IPS-NIHi11 (cell line): ENCODE measurements around the gene XKR8.
"Not testable (repeated sequence)": the region's sequence is repeated elsewhere in the genome, so short reads cannot be mapped to it uniquely, and the experiment has no call there.

ENCODE experiments used
- DNase-seq: peaks from one replicate; pipeline ENCODE4 v3.0.0; 2012; ENCODE audit warnings: mixed read lengths, low spot score

Gene XKR8

GRCh38 chr1:27990920-27991537 lies 31.3 kb downstream of the XKR8 start:
- no peak for DNase-seq

- DNase-seq, result no peak
Measured at GRCh38 chr1:27992276-27992675, 32.5 kb downstream of the XKR8 start.

GRCh38 chr1:27993241-27993640 lies 33.5 kb downstream of the XKR8 start:
- no peak for DNase-seq

- no peak for DNase-seq
Measured at GRCh38 chr1:27994060-27994459, 34.3 kb downstream of the XKR8 start.

- DNase-seq, result not testable (repeated sequence)
Measured at GRCh38 chr1:27994526-27994925, 34.8 kb downstream of the XKR8 start.

- DNase-seq, result no peak
Measured at GRCh38 chr1:27999055-27999454, 39.3 kb downstream of the XKR8 start.

- DNase-seq, result no peak
Measured at GRCh38 chr1:28002600-28002999, 42.8 kb downstream of the XKR8 start.

- DNase-seq, result not testable (repeated sequence)
Measured at GRCh38 chr1:28003117-28003516, 43.3 kb downstream of the XKR8 start.

GRCh38 chr1:28010969-28011368 lies 51.2 kb downstream of the XKR8 start:
- no peak for DNase-seq
